IPS-NIHi7 (cell line): ENCODE measurements around the gene LIG3.
"Not testable (repeated sequence)": the region's sequence is repeated elsewhere in the genome, so short reads cannot be mapped to it uniquely, and the experiment has no call there.

Experiments
- DNase-seq: peaks from one replicate; pipeline ENCODE4 v3.0.0; 2012; ENCODE audit warnings: mixed read lengths; ENCODE audit errors: extremely low spot score

The LIG3 gene

GRCh38 chr17:34980353-34980680 lies at the start of gene LIG3:
Gene LIG3, plus strand, starts transcription at chr17:34980512. Its CDS starts 2,494 bp downstream, at chr17:34983006.
- peak; percentile 97 for DNase-seq

DNA sequence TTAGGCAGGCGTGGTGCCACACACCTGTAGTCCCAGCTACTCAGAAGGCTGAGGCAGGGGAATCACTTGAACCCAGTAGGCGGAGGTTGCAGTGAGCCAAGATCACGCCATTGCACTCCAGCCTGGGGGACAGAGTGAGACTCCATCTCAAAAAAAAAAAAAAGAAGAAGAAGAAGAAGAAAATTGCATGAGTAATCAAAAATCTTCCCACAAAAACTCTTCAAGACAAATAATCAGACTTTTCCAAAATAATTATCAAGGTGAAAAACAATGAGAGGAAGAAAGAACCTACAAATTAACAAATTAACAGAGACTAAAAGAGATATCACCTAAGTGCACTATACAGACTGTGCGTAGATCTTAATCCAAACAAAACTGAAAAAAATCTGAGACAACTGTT lies 29.5 kb upstream of the LIG3 start:
- not testable (repeated sequence) for DNase-seq

DNA sequence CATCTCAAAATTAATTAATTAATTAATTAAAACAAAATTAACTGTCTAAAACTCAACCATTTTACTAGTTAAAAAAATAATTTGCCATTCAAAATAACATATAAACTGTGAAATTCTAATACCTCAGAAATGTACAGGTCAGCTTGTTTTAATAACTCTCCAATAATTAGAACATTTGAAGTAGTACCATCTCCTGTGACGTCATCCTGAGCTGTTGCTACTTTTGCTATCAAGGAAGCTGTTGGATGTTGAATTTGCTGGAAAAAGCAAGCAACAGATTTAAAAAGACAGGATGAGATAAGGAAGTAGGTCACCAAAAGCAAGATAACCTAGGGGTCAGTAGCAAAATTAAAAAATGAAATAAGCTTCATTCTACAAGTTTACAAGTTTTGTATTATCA lies 21.9 kb upstream of the LIG3 start:
- no peak for DNase-seq

GRCh38 chr17:34961093-34961911 lies 19.0 kb upstream of the LIG3 start, which contains the start of the genes CCT6B and ZNF830:
Gene CCT6B, minus strand, starts transcription at chr17:34961460. Its CDS starts 67 bp downstream, at chr17:34961393.
Gene ZNF830, plus strand, starts transcription at chr17:34961540. Its CDS starts 27 bp downstream, at chr17:34961567.
- DNase-seq: peak; percentile 97

- DNase-seq: no peak
Observed at GRCh38 chr17:34974179-34974578, 6.1 kb upstream of the LIG3 start.

DNA sequence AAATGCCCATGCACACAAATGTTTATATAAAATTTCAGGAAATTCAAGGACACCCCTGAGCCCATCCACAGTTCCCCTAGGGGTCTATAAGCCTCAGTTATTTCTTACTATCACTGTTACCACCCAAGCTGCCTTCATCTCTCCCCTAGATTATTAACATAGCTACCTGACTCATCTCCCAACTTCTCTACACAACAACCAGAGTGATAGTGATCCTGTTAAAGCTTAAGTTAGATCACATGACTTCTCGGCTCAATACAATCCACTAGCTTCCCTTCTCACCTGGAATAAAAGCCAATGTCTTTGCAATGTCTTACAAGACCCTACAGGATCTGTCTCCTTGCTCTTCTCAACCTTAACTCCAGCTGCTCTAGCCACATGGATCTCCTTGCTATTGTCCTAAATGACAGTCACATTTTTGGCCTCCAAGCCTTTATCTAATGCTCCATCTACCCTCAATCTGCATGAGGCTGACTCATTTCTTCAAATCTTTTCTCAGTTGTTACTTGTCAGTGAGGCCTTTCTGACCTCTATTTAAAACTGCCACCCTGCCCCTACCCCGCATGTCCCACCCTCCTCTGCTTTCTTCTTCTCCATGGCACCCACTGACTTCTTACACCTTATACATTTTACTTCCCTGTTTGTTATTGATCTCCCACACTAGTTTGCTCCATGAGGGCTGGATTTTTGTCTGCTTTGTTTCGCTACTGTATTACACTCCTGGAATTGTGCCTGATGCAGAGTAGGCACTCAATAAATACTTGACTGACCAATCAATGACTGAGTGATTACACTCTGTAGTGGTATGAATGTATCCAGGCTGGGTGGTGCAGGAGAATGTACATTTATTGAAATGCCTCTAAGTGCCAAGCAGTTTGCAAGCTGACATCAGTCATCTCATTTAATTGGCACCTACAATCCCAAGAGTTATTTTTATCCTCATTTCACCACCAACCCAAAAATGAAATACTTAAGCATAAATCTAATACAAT lies 5.2 kb upstream of the LIG3 start:
- DNase-seq: no peak

- DNase-seq: no peak
Observed at GRCh38 chr17:34979153-34979552, 1.2 kb upstream of the LIG3 start.

DNA sequence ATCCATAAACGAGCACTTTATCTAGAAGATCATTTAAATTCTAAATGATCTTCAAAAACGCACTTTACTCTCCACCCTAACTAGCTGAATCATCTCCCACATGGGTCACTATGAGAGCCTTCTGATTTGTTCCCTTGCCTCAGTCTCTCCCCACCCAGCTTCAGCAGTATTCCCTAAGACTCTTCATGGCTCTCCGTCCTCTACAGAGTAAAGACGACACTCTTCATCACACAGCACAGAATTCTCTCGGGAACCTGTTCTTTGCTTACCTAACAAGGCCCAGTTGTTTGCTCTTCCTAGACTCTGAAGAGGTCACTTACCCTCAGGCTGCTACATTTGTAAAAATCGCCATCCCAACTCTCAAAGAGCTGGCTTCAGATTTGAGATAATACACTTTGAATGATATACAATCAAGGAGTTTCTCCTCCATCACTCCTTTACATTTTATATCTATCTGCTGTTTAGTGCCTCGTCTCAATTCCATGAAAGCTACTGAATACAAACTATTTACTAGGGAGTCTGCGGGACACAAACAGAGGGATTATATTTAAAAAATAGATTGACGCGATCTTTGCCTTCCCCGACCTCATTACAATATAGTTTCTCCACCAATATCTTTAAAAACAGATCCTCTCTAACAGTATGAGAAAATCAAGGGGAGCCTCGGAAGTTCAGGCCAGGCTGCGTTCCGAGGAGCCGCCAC lies 511 bp upstream of the LIG3 start:
- no peak for DNase-seq

GRCh38 chr17:34980681-34981537 lies 597 bp downstream of the LIG3 start:
- peak; percentile 73 for DNase-seq

- no peak for DNase-seq
Observed at GRCh38 chr17:34981538-34982241, 1.4 kb downstream of the LIG3 start.

GRCh38 chr17:34987232-34987631 lies 6.9 kb downstream of the LIG3 start:
- no peak for DNase-seq

GRCh38 chr17:34988644-34989043 lies 8.3 kb downstream of the LIG3 start:
- no peak for DNase-seq

GRCh38 chr17:34989473-34989872 lies 9.2 kb downstream of the LIG3 start:
- no peak for DNase-seq

DNA sequence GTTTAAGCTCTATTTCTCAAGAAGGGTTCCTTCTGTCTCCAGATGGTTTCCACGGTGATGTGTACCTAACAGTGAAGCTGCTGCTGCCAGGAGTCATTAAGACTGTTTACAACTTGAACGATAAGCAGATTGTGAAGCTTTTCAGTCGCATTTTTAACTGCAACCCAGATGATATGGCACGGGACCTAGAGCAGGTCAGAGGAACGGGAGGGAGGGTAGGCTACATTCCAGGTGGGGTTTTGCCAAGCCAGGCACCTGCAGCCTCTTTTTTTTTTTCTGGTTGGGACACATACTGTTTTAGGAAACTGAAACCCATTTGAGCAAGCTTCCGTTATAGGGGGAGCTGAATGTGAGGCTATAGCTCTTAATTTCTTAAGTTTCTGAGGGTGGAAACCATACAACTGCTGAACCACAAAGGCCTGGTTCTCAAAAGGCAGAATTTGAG lies 10.6 kb downstream of the LIG3 start:
- no peak for DNase-seq

GRCh38 chr17:34991606-34992005 lies 11.3 kb downstream of the LIG3 start:
- no peak for DNase-seq

DNA sequence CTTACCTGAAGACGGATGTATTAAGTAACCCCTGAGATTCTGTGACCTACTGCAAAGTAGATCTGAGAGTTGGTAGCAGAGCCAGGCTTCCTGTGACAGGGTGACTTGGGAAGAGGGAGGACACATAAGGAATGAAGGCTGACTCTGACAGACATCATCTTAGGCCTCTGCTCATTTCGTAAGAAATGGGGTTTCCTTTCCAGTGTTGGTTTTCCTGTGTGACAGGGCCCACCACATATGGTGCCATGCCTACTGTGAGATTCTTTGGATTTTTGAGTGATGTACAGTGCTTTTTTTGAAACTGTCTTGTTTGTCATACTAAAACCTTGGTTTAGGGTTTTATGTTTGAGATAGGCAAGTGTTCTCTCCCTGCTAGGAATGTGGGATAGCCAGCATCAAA lies 12.7 kb downstream of the LIG3 start:
- no peak for DNase-seq

- no peak for DNase-seq
Observed at GRCh38 chr17:34996422-34997285, 16.3 kb downstream of the LIG3 start.

- DNase-seq: no peak
Observed at GRCh38 chr17:34997355-34997862, 17.1 kb downstream of the LIG3 start.

GRCh38 chr17:34998205-34998604 lies 17.9 kb downstream of the LIG3 start:
- peak; percentile 94 for DNase-seq
